GM10266 (cell line): Measurements from ENCODE around the gene TGM6.

ENCODE experiments used
- DNase-seq: peaks from one replicate; pipeline ENCODE4 v3.0.0; 2012; ENCODE audit errors: extremely low spot score
- CTCF ChIP-seq: IDR thresholded peaks from 2 replicates; pipeline ENCODE4 v1.5.1; 2012; ENCODE audit warnings: mild to moderate bottlenecking, low read depth; ENCODE audit not compliant: control insufficient read depth, insufficient read depth; ENCODE audit errors: missing control alignments

TGM6 gene

DNA sequence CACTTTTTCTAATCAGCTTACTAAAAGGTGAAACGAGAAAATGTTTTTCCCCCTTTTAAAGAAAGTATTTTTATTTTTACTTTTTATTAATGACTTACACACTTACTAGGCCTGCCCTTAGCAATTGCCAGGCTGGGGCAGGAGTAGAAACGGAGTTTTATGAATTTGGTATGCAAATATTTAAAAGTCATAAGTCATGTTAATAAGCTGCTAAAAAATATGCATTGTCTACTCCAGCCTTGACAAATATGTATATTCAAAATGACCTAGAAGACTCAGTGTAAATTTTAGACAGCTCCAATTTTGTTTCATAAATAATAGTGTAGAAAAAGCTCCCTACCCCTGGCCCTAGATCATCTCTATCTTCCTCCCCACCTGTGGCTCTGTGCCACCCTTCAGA lies 17.5 kb upstream of the TGM6 start:
- DNase-seq: no peak
- TF ChIP-seq CTCF: no peak

- DNase-seq: no peak
Measured at GRCh38 chr20:2363587-2363986, 17.1 kb upstream of the TGM6 start.

GRCh38 chr20:2364044-2364443 lies 16.7 kb upstream of the TGM6 start:
- DNase-seq: no peak
- no peak for TF ChIP-seq CTCF

More at GRCh38 chr20:2363587-2363986, 17.1 kb upstream of the TGM6 start:
- TF ChIP-seq CTCF: no peak

GRCh38 chr20:2365091-2365490 lies 15.6 kb upstream of the TGM6 start:
- no peak for TF ChIP-seq CTCF
- no peak for DNase-seq

DNA sequence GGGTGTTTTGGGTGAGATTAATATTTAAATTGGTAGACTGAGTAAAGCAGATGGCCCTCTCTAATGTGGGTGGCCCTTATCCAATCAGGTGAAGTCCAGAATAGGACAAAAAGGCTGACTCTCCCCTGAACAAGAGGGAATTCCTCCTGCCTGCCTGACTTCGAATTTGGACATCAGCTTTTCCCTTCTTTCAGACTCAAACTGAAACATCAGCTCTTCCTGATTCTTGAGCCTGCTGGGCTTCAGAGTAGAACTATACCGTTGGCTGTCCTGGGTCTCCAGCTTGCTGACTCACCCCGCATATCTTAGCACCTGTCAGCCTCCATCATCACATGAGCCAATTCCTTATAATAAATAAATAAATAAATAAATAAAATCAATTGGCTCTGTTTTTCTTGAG lies 15.0 kb upstream of the TGM6 start:
- DNase-seq: no peak
- TF ChIP-seq CTCF: no peak

GRCh38 chr20:2368621-2369020 lies 12.1 kb upstream of the TGM6 start:
- TF ChIP-seq CTCF: no peak

DNA sequence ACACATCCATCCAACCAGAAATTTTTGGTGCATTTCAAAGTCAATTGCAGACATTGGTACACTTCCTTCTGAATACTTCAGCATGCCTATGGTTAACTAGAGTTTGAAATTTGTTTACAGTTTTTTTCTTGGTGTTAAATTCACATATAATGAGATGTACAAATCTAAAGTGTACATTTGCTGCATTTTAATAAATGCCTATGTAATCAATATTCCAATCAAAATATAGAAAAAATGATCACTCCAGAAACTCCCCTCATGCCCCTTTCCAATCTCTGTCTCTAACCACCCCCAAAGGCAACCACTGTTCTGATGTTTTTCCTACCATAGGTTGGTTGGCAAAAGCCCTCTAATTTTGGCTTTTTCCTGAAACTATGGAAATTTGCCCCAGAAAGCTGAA lies 7.6 kb upstream of the TGM6 start:
- no peak for TF ChIP-seq CTCF
- DNase-seq: no peak

More at GRCh38 chr20:2368621-2369020, 12.1 kb upstream of the TGM6 start:
- DNase-seq: no peak
